SK-N-SH treated with all-trans-retinoic acid at 6 μM for 48 hours (cell line): ENCODE results near the gene SHISA8.

Source experiments
- ATAC-seq: fragments of 200-7000 bp; cut with Tn5 transposase; 3 replicates; pipeline ENCODE4 v1.9.1; 2020; ENCODE audit warnings: mild to moderate bottlenecking, moderate library complexity
- ARNTL ChIP-seq: fragments of 450-650 bp; formaldehyde crosslinking; IDR thresholded peaks from 2 replicates; pipeline ENCODE4 v1.5.0; 2020; ENCODE audit warnings: low read depth, mild to moderate bottlenecking, moderate library complexity, borderline replicate concordance
- BACH2 ChIP-seq: fragments of 250-450 bp; sonication (Bioruptor Pico); IDR thresholded peaks from 2 replicates; pipeline ENCODE4 v1.9.0; 2021; ENCODE audit warnings: mild to moderate bottlenecking, borderline replicate concordance
- CREB5 ChIP-seq: fragments of 250-450 bp; sonication (Bioruptor Pico); IDR thresholded peaks from 2 replicates; pipeline ENCODE4 v1.5.1; 2020; ENCODE audit warnings: low read depth, mild to moderate bottlenecking, moderate library complexity
- CSDC2 ChIP-seq: fragments of 250-450 bp; sonication (Bioruptor Pico); IDR thresholded peaks from 2 replicates; pipeline ENCODE4 v1.5.0; 2020; ENCODE audit warnings: mild to moderate bottlenecking, moderate library complexity
- CSRNP3 ChIP-seq: fragments of 250-450 bp; sonication (Bioruptor Pico); IDR thresholded peaks from 2 replicates; pipeline ENCODE4 v1.5.1; 2021; ENCODE audit warnings: mild to moderate bottlenecking, moderate library complexity
- ESRRG ChIP-seq: fragments of 250-450 bp; sonication (Bioruptor Pico); IDR thresholded peaks from 2 replicates; pipeline ENCODE4 v1.6.1; 2021; ENCODE audit warnings: mild to moderate bottlenecking
- GLIS3 ChIP-seq: fragments of 250-450 bp; sonication (Bioruptor Pico); IDR thresholded peaks from 2 replicates; pipeline ENCODE4 v1.5.0; 2020; ENCODE audit warnings: mild to moderate bottlenecking, moderate library complexity
- ISL1 ChIP-seq: fragments of 250-450 bp; sonication (Bioruptor Pico); IDR thresholded peaks from 2 replicates; pipeline ENCODE4 v2.1.2; 2022; ENCODE audit warnings: mild to moderate bottlenecking, moderate library complexity
- OSR1 ChIP-seq: fragments of 250-450 bp; sonication (Bioruptor Pico); IDR thresholded peaks from 2 replicates; pipeline ENCODE4 v1.8.0; 2022; ENCODE audit warnings: moderate library complexity, mild to moderate bottlenecking, inconsistent platforms
- PATZ1 ChIP-seq: fragments of 250-450 bp; sonication (Bioruptor Pico); IDR thresholded peaks from 2 replicates; pipeline ENCODE4 v1.8.0; 2020; ENCODE audit warnings: mild to moderate bottlenecking, moderate library complexity, borderline replicate concordance
- POU6F1 ChIP-seq: fragments of 250-450 bp; sonication (Bioruptor Pico); IDR thresholded peaks from 2 replicates; pipeline ENCODE4 v1.8.0; 2021; ENCODE audit warnings: low read depth, mild to moderate bottlenecking, moderate library complexity, borderline replicate concordance
- RARB ChIP-seq: fragments of 250-450 bp; sonication (Bioruptor Pico); IDR thresholded peaks from 2 replicates; pipeline ENCODE4 v1.8.0; 2021; ENCODE audit warnings: mild to moderate bottlenecking, moderate library complexity
- SNAI2 ChIP-seq: fragments of 250-450 bp; sonication (Bioruptor Pico); IDR thresholded peaks from 2 replicates; pipeline ENCODE4 v1.5.0; 2020; ENCODE audit warnings: mild to moderate bottlenecking, moderate library complexity
- TCF4 ChIP-seq: fragments of 250-450 bp; sonication (Bioruptor Pico); IDR thresholded peaks from 2 replicates; pipeline ENCODE4 v1.8.0; 2021; ENCODE audit warnings: mild to moderate bottlenecking, moderate library complexity, borderline replicate concordance
- TOX ChIP-seq: fragments of 250-450 bp; sonication (Bioruptor Pico); IDR thresholded peaks from 2 replicates; pipeline ENCODE4 v1.8.0; 2021; ENCODE audit warnings: mild to moderate bottlenecking, moderate library complexity, borderline replicate concordance
- TSHZ2 ChIP-seq: fragments of 250-450 bp; sonication (Bioruptor Pico); IDR thresholded peaks from 2 replicates; pipeline ENCODE4 v1.5.0; 2020; ENCODE audit warnings: mild to moderate bottlenecking, moderate library complexity
- ZC3H10 ChIP-seq: fragments of 250-450 bp; sonication (Bioruptor Pico); IDR thresholded peaks from 2 replicates; pipeline ENCODE4 v1.5.1; 2021; ENCODE audit warnings: mild to moderate bottlenecking, moderate library complexity
- ZFP3 ChIP-seq: fragments of 250-450 bp; sonication (Bioruptor Pico); IDR thresholded peaks from 2 replicates; pipeline ENCODE4 v1.5.0; 2020; ENCODE audit warnings: mild to moderate bottlenecking, moderate library complexity
- ZNF70 ChIP-seq: fragments of 450-650 bp; formaldehyde crosslinking; IDR thresholded peaks from 2 replicates; pipeline ENCODE4 v1.5.0; 2020; ENCODE audit warnings: mild to moderate bottlenecking, moderate library complexity
- ZNF8 ChIP-seq: fragments of 450-650 bp; formaldehyde crosslinking; IDR thresholded peaks from 2 replicates; pipeline ENCODE4 v1.5.0; 2020; ENCODE audit warnings: mild to moderate bottlenecking, moderate library complexity

Gene SHISA8

GRCh38 chr22:41940832-41941765 is 26.2 kb upstream of the SHISA8 start:
- TF ChIP-seq ZFP3 (CRISPR knock-in tag) (no peak), GLIS3 (no peak), CSRNP3 (CRISPR knock-in tag) (no peak), ARNTL (CRISPR knock-in tag) (no peak), TCF4 (CRISPR knock-in tag) (no peak), SNAI2 (CRISPR knock-in tag) (no peak), TSHZ2 (CRISPR knock-in tag) (no peak), ISL1 (CRISPR knock-in tag) (no peak), TOX (CRISPR knock-in tag) (no peak), OSR1 (CRISPR knock-in tag) (no peak), BACH2 (CRISPR knock-in tag) (no peak), RARB (no peak), ZNF70 (CRISPR knock-in tag) (no peak)

GRCh38 chr22:41939981-41940831 is 25.3 kb upstream of the SHISA8 start:
- ATAC-seq = no peak
- TF ChIP-seq CSDC2 (CRISPR knock-in tag) (no peak), GLIS3 (no peak), BACH2 (CRISPR knock-in tag) (no peak), ZFP3 (CRISPR knock-in tag) (no peak), ZC3H10 (no peak), ZNF8 (CRISPR knock-in tag) (no peak), CREB5 (no peak), SNAI2 (CRISPR knock-in tag) (no peak), PATZ1 (CRISPR knock-in tag) (no peak), POU6F1 (CRISPR knock-in tag) (no peak), ESRRG (no peak)

More at GRCh38 chr22:41940832-41941765, 26.2 kb upstream of the SHISA8 start:
- peak; percentile 91 for ATAC-seq
